ENCODE results near the gene ZC3H4.
A peak's percentile ranks its signal among the peaks of the same experiment; 100 is the strongest.

- peak in 1 of 2 experiments; percentile 3; a peak in 1 of 4 replicates for TF ChIP-seq CTCF (conservative IDR thresholded peaks at IDR 0.05; ENCODE audit: low read depth in 2 of 2)
- TF ChIP-seq EZH2 (IDR thresholded peaks at IDR 0.05; ENCODE audit: low read depth, unreplicated experiment), result no peak
Observed at GRCh38 chr19:47028195-47028601, 85.4 kb downstream of the ZC3H4 start.
